H9 (cell line): ENCODE measurements around the gene MTFP1. TPM values are rescaled to one million over a fixed set of nuclear protein-coding genes. Genes with fewer than 3 reads are reported as not detected.
A peak's percentile ranks its signal among the peaks of the same experiment; 100 is the strongest.

Experiments
- DNase-seq: peaks from one replicate; pipeline ENCODE4 v3.0.0-alpha.2; 2017
- H2AFZ ChIP-seq: one replicate; pipeline ENCODE4 v1.6.1; 2013; ENCODE audit warnings: mild to moderate bottlenecking, low read length, control low read depth, moderate library complexity
- H2AK5ac ChIP-seq: 2 replicates; pipeline ENCODE4 v1.6.1; 2013; ENCODE audit warnings: low read length, control low read depth, mixed read lengths; ENCODE audit not compliant: insufficient read length
- H2BK120ac ChIP-seq: one replicate; pipeline ENCODE4 v1.6.1; 2013; ENCODE audit warnings: low read depth, mild to moderate bottlenecking, low read length, control low read depth, inconsistent platforms; ENCODE audit not compliant: poor library complexity, severe bottlenecking
- H2BK12ac ChIP-seq: 2 replicates; pipeline ENCODE4 v1.6.1; 2013; ENCODE audit warnings: low read length, control low read depth, mixed read lengths, low read depth; ENCODE audit not compliant: insufficient read length
- H2BK15ac ChIP-seq: 2 replicates; pipeline ENCODE4 v1.6.1; 2013; ENCODE audit warnings: low read depth, low read length, control low read depth
- H2BK20ac ChIP-seq: one replicate; pipeline ENCODE4 v1.6.1; 2013; ENCODE audit warnings: low read depth, mild to moderate bottlenecking, low read length, control low read depth, inconsistent platforms; ENCODE audit not compliant: poor library complexity, severe bottlenecking
- H2BK5ac ChIP-seq: 2 replicates; pipeline ENCODE4 v1.6.1; 2013; ENCODE audit warnings: low read length, control low read depth, mixed read lengths; ENCODE audit not compliant: insufficient read length
- H3K14ac ChIP-seq: 2 replicates; pipeline ENCODE4 v1.6.1; 2013; ENCODE audit warnings: low read length, control low read depth; ENCODE audit not compliant: insufficient read depth
- H3K18ac ChIP-seq: 2 replicates; pipeline ENCODE4 v1.6.1; 2013; ENCODE audit warnings: low read depth, mild to moderate bottlenecking, mixed read lengths, low read length, control low read depth; ENCODE audit not compliant: insufficient read length
- H3K23ac ChIP-seq: 2 replicates; pipeline ENCODE4 v1.6.1; 2013; ENCODE audit warnings: low read length, control low read depth, mixed read lengths, low read depth; ENCODE audit not compliant: insufficient read length
- H3K23me2 ChIP-seq: 2 replicates; pipeline ENCODE4 v1.6.1; 2013; ENCODE audit warnings: low read depth, mild to moderate bottlenecking, mixed read lengths, low read length, control low read depth; ENCODE audit not compliant: insufficient read length, poor library complexity, severe bottlenecking
- H3K27ac ChIP-seq: 2 replicates; pipeline ENCODE4 v1.5.1; 2013; ENCODE audit warnings: low read length, control low read depth, mixed read lengths, low read depth; ENCODE audit not compliant: insufficient read length
- H3K27me3 ChIP-seq: 2 replicates; pipeline ENCODE4 v1.6.1; 2013; ENCODE audit warnings: low read length, control low read depth, inconsistent platforms; ENCODE audit not compliant: insufficient read depth
- H3K4ac ChIP-seq: 2 replicates; pipeline ENCODE4 v1.6.1; 2013; ENCODE audit warnings: low read depth, mild to moderate bottlenecking, control low read depth, inconsistent platforms, low read length, moderate library complexity
- H3K4me1 ChIP-seq: 2 replicates; pipeline ENCODE4 v1.6.1; 2013; ENCODE audit warnings: low read length, control low read depth, inconsistent platforms; ENCODE audit not compliant: insufficient read depth
- H3K4me2 ChIP-seq: 2 replicates; pipeline ENCODE4 v1.6.1; 2013; ENCODE audit warnings: low read length, control low read depth, mixed read lengths; ENCODE audit not compliant: insufficient read length, insufficient read depth
- H3K56ac ChIP-seq: 2 replicates; pipeline ENCODE4 v1.6.1; 2013; ENCODE audit warnings: low read depth, mild to moderate bottlenecking, mixed read lengths, low read length, control low read depth; ENCODE audit not compliant: insufficient read length
- H3K79me1 ChIP-seq: 2 replicates; pipeline ENCODE4 v1.6.1; 2013; ENCODE audit warnings: low read depth, mild to moderate bottlenecking, moderate library complexity, low read length, control low read depth, inconsistent platforms; ENCODE audit not compliant: insufficient read depth, poor library complexity, severe bottlenecking
- H3K79me2 ChIP-seq: 2 replicates; pipeline ENCODE4 v1.6.1; 2013; ENCODE audit warnings: low read length, control low read depth, inconsistent platforms; ENCODE audit not compliant: insufficient read depth
- H3K9ac ChIP-seq: 2 replicates; pipeline ENCODE4 v1.6.1; 2013; ENCODE audit warnings: low read length, control low read depth, mixed read lengths; ENCODE audit not compliant: insufficient read length; ENCODE audit errors: extremely low read depth
- H3K9me3 ChIP-seq: one replicate; pipeline ENCODE4 v1.6.1; 2013; ENCODE audit warnings: low read depth, low read length, inconsistent platforms; ENCODE audit not compliant: control insufficient read depth
- H3T11ph ChIP-seq: one replicate; pipeline ENCODE4 v1.6.1; 2013; ENCODE audit warnings: mild to moderate bottlenecking, low read length, control low read depth, inconsistent platforms
- H4K20me1 ChIP-seq: one replicate; pipeline ENCODE4 v1.6.1; 2013; ENCODE audit not compliant: control insufficient read depth, insufficient read length, insufficient read depth
- H4K5ac ChIP-seq: 2 replicates; pipeline ENCODE4 v1.6.1; 2013; ENCODE audit warnings: low read depth, mild to moderate bottlenecking, mixed read lengths, low read length, control low read depth; ENCODE audit not compliant: insufficient read length
- H4K8ac ChIP-seq: replicated peaks from 2 replicates; pipeline ENCODE4 v1.6.1; 2013; ENCODE audit warnings: low read length, control low read depth, mixed read lengths, low read depth; ENCODE audit not compliant: insufficient read length
- H4K91ac ChIP-seq: 2 replicates; pipeline ENCODE4 v1.6.1; 2013; ENCODE audit warnings: low read depth, mild to moderate bottlenecking, moderate library complexity, mixed read lengths, low read length, control low read depth; ENCODE audit not compliant: insufficient read length
- H3K27ac Mint-ChIP-seq, 3 experiments: 2 replicates in 2 of 3; 3 replicates in 1 of 3; pipeline ENCODE4 v1.8.0; 2020 to 2021; ENCODE audit warnings: mixed read lengths in 3 of 3, mild to moderate bottlenecking in 1 of 3, moderate library complexity in 1 of 3
- H3K27me3 Mint-ChIP-seq: 2 replicates; pipeline ENCODE4 v1.8.0; 2021; ENCODE audit warnings: low read depth, mild to moderate bottlenecking, moderate library complexity, mixed read lengths
- H3K36me3 Mint-ChIP-seq, 3 experiments: 2 replicates in 2 of 3; 3 replicates in 1 of 3; pipeline ENCODE4 v1.8.0; 2020 to 2021; ENCODE audit warnings: low read depth in 3 of 3, mixed read lengths in 3 of 3; ENCODE audit not compliant: insufficient read depth in 1 of 3
- H3K4me1 Mint-ChIP-seq, 2 experiments: 2 replicates each; pipeline ENCODE4 v1.8.0; 2020; ENCODE audit warnings: mixed read lengths in 2 of 2
- H3K4me3 Mint-ChIP-seq, 2 experiments: 2 replicates in 1 of 2; 3 replicates in 1 of 2; pipeline ENCODE4 v1.8.0; 2020 to 2021; ENCODE audit warnings: mild to moderate bottlenecking in 2 of 2, mixed read lengths in 2 of 2, moderate library complexity in 1 of 2
- H3K9me3 Mint-ChIP-seq, 2 experiments: 2 replicates in 1 of 2; 3 replicates in 1 of 2; pipeline ENCODE4 v1.8.0; 2020; ENCODE audit warnings: mild to moderate bottlenecking in 2 of 2, mixed read lengths in 2 of 2, moderate library complexity in 1 of 2
- WGBS: extraction: QIAGEN DNeasy Blood & Tissue Kit; methylation state at CpG from one replicate; pipeline ENCODE4 v1.1.7; 2013; ENCODE audit warnings: missing lambda C conversion rate, low lambda C conversion rate, mixed read lengths; ENCODE audit not compliant: insufficient read length; ENCODE audit errors: extremely low coverage; 5-methylcytosine and 5-hydroxymethylcytosine counted together
- total RNA-seq: library from RNA; stranded (reverse); gene quantifications from 2 replicates; pipeline ENCODE4 v1.2.1, GENCODE V29; 2021
- TF ChIP-seq, protein P1 (sequence below): fragments of 200-600 bp; sonication (generic); conservative IDR thresholded peaks from 3 replicates; pipeline ENCODE4 v1.8.0; 2021; ENCODE audit warnings: antibody characterized with exemption, mild to moderate bottlenecking

The MTFP1 gene
- total RNA-seq, 1 experiment from 2014 or later: 46.8 TPM

DNA sequence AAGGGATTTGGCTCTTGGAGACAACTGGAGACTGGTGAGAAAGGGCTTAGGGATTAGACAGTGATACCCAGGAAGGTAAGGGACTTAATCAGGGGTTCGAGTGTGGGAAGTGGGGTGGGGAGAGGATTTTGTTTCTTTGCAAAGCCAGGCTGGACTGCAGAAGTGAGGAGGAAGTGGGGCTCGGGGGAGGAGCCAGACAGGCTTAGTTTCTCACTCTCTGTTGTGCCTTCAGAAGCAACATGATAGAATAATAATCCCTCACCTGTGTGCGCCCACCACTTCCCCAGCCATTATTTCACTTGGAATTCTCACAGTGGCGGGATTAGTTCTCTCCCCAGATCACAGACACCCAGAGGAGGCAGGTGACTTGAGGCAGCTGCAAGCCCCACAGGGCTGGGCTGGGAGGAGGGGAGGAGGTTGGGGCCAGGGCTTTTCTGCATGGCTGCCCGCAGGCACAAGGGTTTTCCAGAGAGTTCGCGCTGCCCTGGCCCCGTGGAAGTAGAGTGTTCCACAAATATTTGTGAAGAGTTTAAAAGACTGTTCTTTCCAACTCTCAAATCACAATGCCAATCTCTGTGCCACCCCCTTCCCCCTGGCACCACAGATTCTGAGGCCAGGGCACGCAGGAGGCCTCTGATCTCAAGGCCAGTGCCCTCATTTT lies 32.8 kb upstream of the MTFP1 start:
- peaks cover 25% of the 10 kb centered on the region for H3K27me3 Mint-ChIP-seq
- Histone ChIP-seq H2BK5ac (no peak overlapping the region), H3K4ac (no peak overlapping the region), H3T11ph (no peak overlapping the region), H4K20me1 (no peaks in the 10 kb centered on the region), H3K14ac (no peak overlapping the region), H2BK15ac (no peak overlapping the region), H2AK5ac (no peak overlapping the region), H4K8ac (no peak overlapping the region), H3K9me3 (no peaks in the 10 kb centered on the region), H3K27me3 (peaks cover 4% of the 10 kb centered on the region; the same call in 1 of the 2 replicates), H3K79me1 (no peaks in the 10 kb centered on the region), H2BK120ac (no peak overlapping the region), H4K91ac (no peak overlapping the region), H3K4me1 (peaks cover 3% of the 10 kb centered on the region; the same call in 1 of the 2 replicates), H3K23ac (no peak overlapping the region), H3K9ac (no peak overlapping the region), H3K18ac (no peak overlapping the region), H3K79me2 (no peaks in the 10 kb centered on the region), H3K23me2 (peaks cover 7% of the 10 kb centered on the region), H3K4me2 (no peak overlapping the region), H2BK20ac (no peak overlapping the region), H3K27ac (no peak overlapping the region), H3K56ac (no peak overlapping the region), H2BK12ac (no peak overlapping the region), H2AFZ (no peak overlapping the region), H4K5ac (no peak overlapping the region)
- DNase-seq: no peak
- peaks cover 5 to 11% of the 10 kb centered on the region in 2 experiments for H3K9me3 Mint-ChIP-seq
- peaks cover 0 to 8% (median 5%) of the 10 kb centered on the region in 3 experiments; a peak in 3 of 7 replicates for H3K36me3 Mint-ChIP-seq
- WGBS: no CpG with 5 or more reads among the region's 9 CpGs
- no peak overlapping the region; a peak in 1 of 5 replicates for H3K4me3 Mint-ChIP-seq
- TF ChIP-seq, protein P1, sequence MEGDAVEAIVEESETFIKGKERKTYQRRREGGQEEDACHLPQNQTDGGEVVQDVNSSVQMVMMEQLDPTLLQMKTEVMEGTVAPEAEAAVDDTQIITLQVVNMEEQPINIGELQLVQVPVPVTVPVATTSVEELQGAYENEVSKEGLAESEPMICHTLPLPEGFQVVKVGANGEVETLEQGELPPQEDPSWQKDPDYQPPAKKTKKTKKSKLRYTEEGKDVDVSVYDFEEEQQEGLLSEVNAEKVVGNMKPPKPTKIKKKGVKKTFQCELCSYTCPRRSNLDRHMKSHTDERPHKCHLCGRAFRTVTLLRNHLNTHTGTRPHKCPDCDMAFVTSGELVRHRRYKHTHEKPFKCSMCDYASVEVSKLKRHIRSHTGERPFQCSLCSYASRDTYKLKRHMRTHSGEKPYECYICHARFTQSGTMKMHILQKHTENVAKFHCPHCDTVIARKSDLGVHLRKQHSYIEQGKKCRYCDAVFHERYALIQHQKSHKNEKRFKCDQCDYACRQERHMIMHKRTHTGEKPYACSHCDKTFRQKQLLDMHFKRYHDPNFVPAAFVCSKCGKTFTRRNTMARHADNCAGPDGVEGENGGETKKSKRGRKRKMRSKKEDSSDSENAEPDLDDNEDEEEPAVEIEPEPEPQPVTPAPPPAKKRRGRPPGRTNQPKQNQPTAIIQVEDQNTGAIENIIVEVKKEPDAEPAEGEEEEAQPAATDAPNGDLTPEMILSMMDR: no peak
- H3K4me1 Mint-ChIP-seq: peaks cover 29 to 38% of the 10 kb centered on the region in 2 experiments
- H3K27ac Mint-ChIP-seq: peak overlapping the region in 2 of 3 experiments; percentile 65 to 72; a peak in 3 of 7 replicates
